ENCODE measurements around the gene RYR1.

GRCh38 chr19:38606131-38606530 is 172.6 kb downstream of the RYR1 start:
- TF ChIP-seq CTCF (IDR thresholded peaks at IDR 0.05) (no peak), SIN3A (IDR thresholded peaks at IDR 0.05; ENCODE audit: borderline replicate concordance, insufficient read depth, low read depth, low read length) (no peak)
